ENCODE measurements around the gene OR10G2.

The OR10G2 gene

DNA sequence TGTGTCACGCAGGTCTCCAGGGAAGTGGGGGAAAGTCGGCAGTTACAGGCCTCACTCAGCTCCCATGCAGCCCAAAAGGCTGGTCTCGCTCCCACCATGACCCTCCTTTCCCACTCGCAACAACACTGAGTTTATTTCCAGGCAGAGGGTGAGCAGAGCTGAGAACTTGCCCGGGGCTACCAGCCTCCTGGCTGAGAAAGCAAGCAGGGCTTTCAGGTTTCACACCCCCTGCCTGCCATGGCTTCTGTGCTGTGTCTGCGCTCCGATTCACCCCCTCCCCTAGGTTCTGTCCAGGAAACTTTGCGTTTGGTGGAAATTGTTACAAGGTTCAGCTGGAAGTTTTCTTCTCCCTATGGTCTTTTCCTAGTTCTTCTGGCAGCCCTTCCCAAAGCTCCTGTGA, 17.1 kb downstream of the OR10G2 start:
- TF ChIP-seq TAF1 (IDR thresholded peaks at IDR 0.05; ENCODE audit: low read depth) (no peak), EP300 (IDR thresholded peaks at IDR 0.05; ENCODE audit: borderline replicate concordance) (no peak), RAD21 (IDR thresholded peaks at IDR 0.05; ENCODE audit: low read depth) (no peak), YY1 (IDR thresholded peaks at IDR 0.05; ENCODE audit: low read depth) (no peak), CEBPB (IDR thresholded peaks at IDR 0.05) (no peak), CREB1 (IDR thresholded peaks at IDR 0.05; ENCODE audit: low read depth) (no peak), ZBTB7A (IDR thresholded peaks at IDR 0.05; ENCODE audit: low read depth) (no peak), TCF12 (IDR thresholded peaks at IDR 0.05; ENCODE audit: low read depth) (no peak), EGR1 (IDR thresholded peaks at IDR 0.05) (no peak), FOXM1 (IDR thresholded peaks at IDR 0.05; ENCODE audit: borderline replicate concordance, low read depth) (no peak), NFIC (IDR thresholded peaks at IDR 0.05) (no peak), TEAD4 (IDR thresholded peaks at IDR 0.05) (no peak)
- TF ChIP-seq, protein P1, sequence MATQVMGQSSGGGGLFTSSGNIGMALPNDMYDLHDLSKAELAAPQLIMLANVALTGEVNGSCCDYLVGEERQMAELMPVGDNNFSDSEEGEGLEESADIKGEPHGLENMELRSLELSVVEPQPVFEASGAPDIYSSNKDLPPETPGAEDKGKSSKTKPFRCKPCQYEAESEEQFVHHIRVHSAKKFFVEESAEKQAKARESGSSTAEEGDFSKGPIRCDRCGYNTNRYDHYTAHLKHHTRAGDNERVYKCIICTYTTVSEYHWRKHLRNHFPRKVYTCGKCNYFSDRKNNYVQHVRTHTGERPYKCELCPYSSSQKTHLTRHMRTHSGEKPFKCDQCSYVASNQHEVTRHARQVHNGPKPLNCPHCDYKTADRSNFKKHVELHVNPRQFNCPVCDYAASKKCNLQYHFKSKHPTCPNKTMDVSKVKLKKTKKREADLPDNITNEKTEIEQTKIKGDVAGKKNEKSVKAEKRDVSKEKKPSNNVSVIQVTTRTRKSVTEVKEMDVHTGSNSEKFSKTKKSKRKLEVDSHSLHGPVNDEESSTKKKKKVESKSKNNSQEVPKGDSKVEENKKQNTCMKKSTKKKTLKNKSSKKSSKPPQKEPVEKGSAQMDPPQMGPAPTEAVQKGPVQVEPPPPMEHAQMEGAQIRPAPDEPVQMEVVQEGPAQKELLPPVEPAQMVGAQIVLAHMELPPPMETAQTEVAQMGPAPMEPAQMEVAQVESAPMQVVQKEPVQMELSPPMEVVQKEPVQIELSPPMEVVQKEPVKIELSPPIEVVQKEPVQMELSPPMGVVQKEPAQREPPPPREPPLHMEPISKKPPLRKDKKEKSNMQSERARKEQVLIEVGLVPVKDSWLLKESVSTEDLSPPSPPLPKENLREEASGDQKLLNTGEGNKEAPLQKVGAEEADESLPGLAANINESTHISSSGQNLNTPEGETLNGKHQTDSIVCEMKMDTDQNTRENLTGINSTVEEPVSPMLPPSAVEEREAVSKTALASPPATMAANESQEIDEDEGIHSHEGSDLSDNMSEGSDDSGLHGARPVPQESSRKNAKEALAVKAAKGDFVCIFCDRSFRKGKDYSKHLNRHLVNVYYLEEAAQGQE (IDR thresholded peaks at IDR 0.05; ENCODE audit: low read depth) = no peak
- TF ChIP-seq, protein P2, sequence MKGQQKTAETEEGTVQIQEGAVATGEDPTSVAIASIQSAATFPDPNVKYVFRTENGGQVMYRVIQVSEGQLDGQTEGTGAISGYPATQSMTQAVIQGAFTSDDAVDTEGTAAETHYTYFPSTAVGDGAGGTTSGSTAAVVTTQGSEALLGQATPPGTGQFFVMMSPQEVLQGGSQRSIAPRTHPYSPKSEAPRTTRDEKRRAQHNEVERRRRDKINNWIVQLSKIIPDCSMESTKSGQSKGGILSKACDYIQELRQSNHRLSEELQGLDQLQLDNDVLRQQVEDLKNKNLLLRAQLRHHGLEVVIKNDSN (IDR thresholded peaks at IDR 0.05) = no peak
- TF ChIP-seq, protein P3, sequence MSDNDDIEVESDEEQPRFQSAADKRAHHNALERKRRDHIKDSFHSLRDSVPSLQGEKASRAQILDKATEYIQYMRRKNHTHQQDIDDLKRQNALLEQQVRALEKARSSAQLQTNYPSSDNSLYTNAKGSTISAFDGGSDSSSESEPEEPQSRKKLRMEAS (IDR thresholded peaks at IDR 0.05) = no peak

DNA sequence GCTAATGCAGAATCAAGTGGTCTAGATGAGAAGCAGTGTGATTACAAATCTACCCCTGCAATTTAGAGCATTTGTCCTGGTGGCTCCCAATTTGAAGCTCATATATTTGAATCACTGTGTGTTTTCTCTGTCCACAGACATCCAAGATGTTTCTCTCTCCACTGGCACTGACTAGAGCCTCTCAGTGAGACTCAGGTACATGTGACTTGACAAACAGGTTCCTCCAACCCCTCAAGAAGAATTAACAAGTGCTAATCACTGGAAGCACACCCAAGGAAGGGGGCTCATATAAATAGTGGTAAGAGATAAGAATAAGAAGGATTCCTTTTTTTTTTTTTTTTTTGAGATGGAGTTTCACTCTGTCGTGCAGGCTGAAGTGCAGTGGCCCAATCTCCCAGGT, 20.5 kb downstream of the OR10G2 start:
- no peak for TF ChIP-seq TCF12 (IDR thresholded peaks at IDR 0.05; ENCODE audit: low read depth)
- TF ChIP-seq, protein P3 (IDR thresholded peaks at IDR 0.05) = no peak
- TF ChIP-seq TAF1 (IDR thresholded peaks at IDR 0.05; ENCODE audit: low read depth) = no peak
- TF ChIP-seq TEAD4 (IDR thresholded peaks at IDR 0.05) = no peak
- TF ChIP-seq YY1 (IDR thresholded peaks at IDR 0.05; ENCODE audit: low read depth) = no peak
- no peak for TF ChIP-seq CREB1 (IDR thresholded peaks at IDR 0.05; ENCODE audit: low read depth)
- TF ChIP-seq RAD21 (IDR thresholded peaks at IDR 0.05; ENCODE audit: low read depth) = no peak
- TF ChIP-seq EP300 (IDR thresholded peaks at IDR 0.05; ENCODE audit: borderline replicate concordance) = no peak
- no peak for TF ChIP-seq CEBPB (IDR thresholded peaks at IDR 0.05)

DNA sequence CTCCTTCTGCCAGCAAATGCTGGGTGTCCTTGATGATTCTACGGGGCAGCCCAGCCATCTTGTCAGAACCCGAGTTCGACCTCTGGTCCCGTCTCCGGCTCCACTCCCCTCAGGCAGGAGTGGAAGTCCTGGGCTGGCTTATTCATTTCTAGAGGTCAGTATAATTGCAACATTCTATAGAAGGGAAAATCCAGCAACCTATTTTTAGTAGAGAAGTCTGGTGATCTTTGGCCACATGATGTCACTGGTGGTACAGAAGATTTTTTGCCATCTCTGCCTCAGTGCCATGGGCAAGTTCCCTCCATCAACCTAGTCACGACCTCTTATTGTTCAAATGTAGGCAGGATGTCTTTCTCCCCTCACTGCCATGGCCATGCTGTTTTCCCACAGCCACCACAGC, 22.4 kb downstream of the OR10G2 start:
- TF ChIP-seq EP300 (IDR thresholded peaks at IDR 0.05; ENCODE audit: borderline replicate concordance) = no peak
- TF ChIP-seq NFIC (IDR thresholded peaks at IDR 0.05) = no peak
- no peak for TF ChIP-seq FOXM1 (IDR thresholded peaks at IDR 0.05; ENCODE audit: borderline replicate concordance, low read depth)

DNA sequence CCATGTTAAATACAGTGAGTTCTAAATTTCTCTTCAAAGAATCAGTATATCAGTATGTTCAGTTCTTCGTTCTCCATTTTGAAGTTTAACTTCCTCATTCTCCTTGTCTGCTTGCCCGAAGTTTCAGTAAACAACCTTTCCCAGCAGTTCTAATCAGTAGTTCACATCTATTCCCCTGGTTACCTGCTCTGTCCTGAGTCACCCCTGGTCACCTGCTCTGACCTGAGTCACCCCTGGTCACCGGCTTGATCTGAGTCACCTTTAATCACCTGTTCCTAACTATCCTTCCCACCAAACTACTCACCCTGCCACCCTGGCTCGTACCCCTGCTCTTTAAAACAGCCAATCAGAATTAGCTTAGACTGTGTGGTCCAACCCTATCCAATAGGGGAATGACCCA, 45.4 kb downstream of the OR10G2 start:
- no peak for TF ChIP-seq ZBTB7A (IDR thresholded peaks at IDR 0.05; ENCODE audit: low read depth)
